Skeletal muscle satellite cell (primary cell): Measurements from ENCODE around the gene RBPJ.
"Not testable (repeated sequence)": the region's sequence is repeated elsewhere in the genome, so short reads cannot be mapped to it uniquely, and the experiment has no call there.

Experiments used
- H3K27me3 ChIP-seq: 2 replicates; pipeline ENCODE4 v1.7.0; 2013; ENCODE audit warnings: low read length; ENCODE audit not compliant: control insufficient read depth, insufficient read depth
- H3K36me3 ChIP-seq: 2 replicates; pipeline ENCODE4 v1.7.0; 2013; ENCODE audit warnings: mild to moderate bottlenecking, control low read depth, low read length; ENCODE audit not compliant: insufficient read depth
- H3K4me1 ChIP-seq: 2 replicates; pipeline ENCODE4 v1.7.0; 2013; ENCODE audit warnings: low read length; ENCODE audit not compliant: control insufficient read depth, insufficient read depth
- H3K4me2 ChIP-seq: 2 replicates; pipeline ENCODE4 v1.7.0; 2013; ENCODE audit warnings: mild to moderate bottlenecking, low read length
- H3K4me3 ChIP-seq: 2 replicates; pipeline ENCODE4 v1.7.0; 2013; ENCODE audit warnings: low read length
- H3K9ac ChIP-seq: 2 replicates; pipeline ENCODE4 v1.7.0; 2013; ENCODE audit warnings: mild to moderate bottlenecking, low read depth, low read length, moderate library complexity
- H3K9me3 ChIP-seq: replicated peaks from 2 replicates; pipeline ENCODE4 v1.7.0; 2013; ENCODE audit warnings: mild to moderate bottlenecking, control low read depth, low read length

Gene RBPJ

DNA sequence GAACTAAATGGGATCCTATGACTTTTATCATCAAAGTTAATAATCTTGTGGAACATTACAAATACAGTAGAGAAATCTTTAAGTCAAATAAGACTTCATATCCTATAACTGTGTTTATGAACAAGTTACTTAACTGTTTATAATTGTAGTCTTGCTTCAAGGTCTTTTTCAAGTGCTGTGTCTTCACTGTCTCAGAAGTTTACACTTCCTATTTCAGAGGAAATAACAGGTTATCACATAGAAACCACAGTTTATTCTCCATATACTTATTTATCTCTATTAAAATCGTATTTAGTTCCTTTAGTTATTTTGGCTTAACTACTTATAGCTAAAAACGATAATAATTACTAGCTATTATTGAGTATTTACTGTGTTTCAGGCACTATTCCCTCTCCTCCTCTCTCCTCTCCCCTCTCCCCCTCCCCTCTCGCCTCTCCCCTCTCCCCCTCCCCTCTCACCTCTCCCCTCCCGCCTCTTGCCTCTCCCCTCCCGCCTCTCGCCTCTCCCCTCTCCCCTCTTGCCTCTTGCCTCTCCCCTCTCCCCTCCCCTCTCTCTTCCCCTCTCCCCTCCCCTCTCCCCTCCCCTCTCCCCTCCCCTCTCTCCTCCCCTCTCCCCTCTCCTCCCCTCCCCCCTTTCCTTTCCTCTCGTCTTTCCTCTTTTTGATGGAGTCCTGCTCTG, 63.7 kb downstream of the RBPJ start:
- H3K36me3 ChIP-seq: peaks cover 28% of the 10 kb centered on the region
- peaks cover 15% of the 10 kb centered on the region for H3K4me1 ChIP-seq
- no peaks in the 10 kb centered on the region for H3K9me3 ChIP-seq
- H3K9ac ChIP-seq: no peak overlapping the region
- H3K4me3 ChIP-seq: no peak overlapping the region
- H3K4me2 ChIP-seq: no peak overlapping the region
- no peaks in the 10 kb centered on the region for H3K27me3 ChIP-seq

DNA sequence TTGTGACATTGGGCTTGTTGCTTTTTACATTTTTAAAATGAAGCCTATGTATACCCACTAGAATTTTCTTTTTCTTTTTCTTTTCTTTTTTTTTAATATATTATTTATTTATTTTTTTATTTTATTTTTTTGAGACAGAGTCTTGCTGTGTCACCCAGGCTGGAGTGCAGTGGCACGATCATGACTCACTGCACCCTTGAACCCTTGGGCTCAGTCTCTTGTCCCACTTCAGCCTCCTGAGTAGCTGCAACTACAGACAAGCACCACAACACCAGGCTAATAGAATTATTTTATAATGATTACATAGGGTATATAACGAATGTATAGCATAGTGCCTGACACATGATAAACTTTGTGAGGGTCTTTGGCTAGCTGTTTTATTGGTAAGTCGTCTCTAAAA, 64.9 kb downstream of the RBPJ start:
- H3K4me1 ChIP-seq: peaks cover 15% of the 10 kb centered on the region
- peaks cover 38% of the 10 kb centered on the region for H3K36me3 ChIP-seq

GRCh38 chr4:26386386-26386785, 65.6 kb downstream of the RBPJ start:
- H3K9me3 ChIP-seq: no peaks in the 10 kb centered on the region
- peaks cover 38% of the 10 kb centered on the region for H3K36me3 ChIP-seq
- peaks cover 15% of the 10 kb centered on the region for H3K4me1 ChIP-seq
- no peak overlapping the region for H3K4me2 ChIP-seq
- no peak overlapping the region for H3K9ac ChIP-seq
- no peaks in the 10 kb centered on the region for H3K27me3 ChIP-seq
- H3K4me3 ChIP-seq: no peak overlapping the region

More for the DNA sequence above, 64.9 kb downstream of the RBPJ start:
- no peak overlapping the region for H3K4me3 ChIP-seq
- H3K9me3 ChIP-seq: no peaks in the 10 kb centered on the region
- no peak overlapping the region for H3K9ac ChIP-seq
- no peaks in the 10 kb centered on the region for H3K27me3 ChIP-seq
- no peak overlapping the region for H3K4me2 ChIP-seq

GRCh38 chr4:26388671-26389070, 67.9 kb downstream of the RBPJ start:
- Histone ChIP-seq H3K4me2 (no peak overlapping the region), H3K4me3 (no peak overlapping the region), H3K4me1 (peaks cover 15% of the 10 kb centered on the region), H3K36me3 (peaks cover 45% of the 10 kb centered on the region), H3K9me3 (no peaks in the 10 kb centered on the region), H3K27me3 (no peaks in the 10 kb centered on the region), H3K9ac (no peak overlapping the region)

- peaks cover 42% of the 10 kb centered on the region for H3K36me3 ChIP-seq
- no peaks in the 10 kb centered on the region for H3K27me3 ChIP-seq
- H3K9ac ChIP-seq: no peak overlapping the region
- no peaks in the 10 kb centered on the region for H3K4me1 ChIP-seq
- no peaks in the 10 kb centered on the region for H3K9me3 ChIP-seq
- no peak overlapping the region for H3K4me3 ChIP-seq
- H3K4me2 ChIP-seq: no peak overlapping the region
These were observed 76.3 kb downstream of the RBPJ start for GRCh38 chr4:26397086-26397485.

- H3K4me3 ChIP-seq: no peak overlapping the region
- no peaks in the 10 kb centered on the region for H3K27me3 ChIP-seq
- H3K4me1 ChIP-seq: no peaks in the 10 kb centered on the region
- H3K9me3 ChIP-seq: no peaks in the 10 kb centered on the region
- H3K4me2 ChIP-seq: no peak overlapping the region
- H3K36me3 ChIP-seq: peaks cover 34% of the 10 kb centered on the region
- no peak overlapping the region for H3K9ac ChIP-seq
These were observed 79.3 kb downstream of the RBPJ start for GRCh38 chr4:26400132-26400531.

DNA sequence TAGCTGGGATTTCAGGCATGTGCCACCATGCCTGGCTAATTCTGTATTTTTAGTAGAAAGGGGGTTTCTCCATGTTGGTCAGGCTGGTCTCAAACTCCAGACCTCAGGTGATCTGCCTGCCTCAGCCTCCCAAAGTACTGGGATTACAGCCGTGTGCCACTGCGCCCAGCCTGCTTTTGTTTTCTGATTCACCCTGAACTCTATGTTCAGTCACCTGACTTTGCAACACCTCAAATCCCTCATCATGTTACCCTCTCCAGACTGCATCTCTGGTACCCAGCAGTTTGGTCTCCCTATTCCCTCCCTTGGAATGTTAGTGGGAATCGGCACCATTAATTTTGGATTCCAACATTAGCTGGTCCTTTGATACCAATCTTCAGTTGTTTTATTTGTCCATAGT, 81.2 kb downstream of the RBPJ start:
- not testable (repeated sequence) for H3K4me1 ChIP-seq, H3K9ac ChIP-seq, H3K27me3 ChIP-seq, H3K9me3 ChIP-seq, H3K4me3 ChIP-seq, H3K4me2 ChIP-seq
- peaks cover 35% of the 10 kb centered on the region for H3K36me3 ChIP-seq

- Histone ChIP-seq H3K4me1 (no peaks in the 10 kb centered on the region), H3K27me3 (no peaks in the 10 kb centered on the region), H3K36me3 (peaks cover 37% of the 10 kb centered on the region)
These were observed 81.6 kb downstream of the RBPJ start for GRCh38 chr4:26402458-26402857.

DNA sequence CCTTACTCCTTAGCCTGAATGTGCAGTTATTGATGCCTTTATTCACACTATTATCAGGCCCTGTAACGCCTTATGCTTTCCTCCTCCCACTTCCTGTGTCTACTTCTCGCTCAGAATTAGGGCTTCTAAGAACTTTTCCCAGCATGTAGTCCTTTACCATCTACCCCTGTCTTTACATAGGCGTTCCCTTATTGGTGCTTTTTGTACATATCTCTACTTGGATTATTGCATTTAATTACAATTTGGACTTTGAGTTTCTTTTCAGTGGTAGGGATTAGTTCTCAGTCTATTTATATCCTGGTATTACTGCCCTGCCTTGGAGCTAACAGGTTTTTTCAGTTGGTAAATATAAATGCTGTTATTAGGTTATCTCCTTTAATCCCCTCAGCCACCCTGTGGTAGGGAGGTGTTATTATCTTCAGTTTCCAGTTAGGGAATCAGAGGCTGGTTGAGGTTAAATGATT, 84.0 kb downstream of the RBPJ start:
- Histone ChIP-seq H3K4me3 (no peak overlapping the region), H3K9ac (no peak overlapping the region), H3K4me2 (no peak overlapping the region), H3K36me3 (peaks cover 35% of the 10 kb centered on the region), H3K9me3 (peaks cover 6% of the 10 kb centered on the region), H3K4me1 (no peaks in the 10 kb centered on the region), H3K27me3 (no peaks in the 10 kb centered on the region)

More at GRCh38 chr4:26402458-26402857, 81.6 kb downstream of the RBPJ start:
- Histone ChIP-seq H3K4me2 (no peak overlapping the region), H3K9me3 (peaks cover 6% of the 10 kb centered on the region), H3K4me3 (no peak overlapping the region), H3K9ac (no peak overlapping the region)

DNA sequence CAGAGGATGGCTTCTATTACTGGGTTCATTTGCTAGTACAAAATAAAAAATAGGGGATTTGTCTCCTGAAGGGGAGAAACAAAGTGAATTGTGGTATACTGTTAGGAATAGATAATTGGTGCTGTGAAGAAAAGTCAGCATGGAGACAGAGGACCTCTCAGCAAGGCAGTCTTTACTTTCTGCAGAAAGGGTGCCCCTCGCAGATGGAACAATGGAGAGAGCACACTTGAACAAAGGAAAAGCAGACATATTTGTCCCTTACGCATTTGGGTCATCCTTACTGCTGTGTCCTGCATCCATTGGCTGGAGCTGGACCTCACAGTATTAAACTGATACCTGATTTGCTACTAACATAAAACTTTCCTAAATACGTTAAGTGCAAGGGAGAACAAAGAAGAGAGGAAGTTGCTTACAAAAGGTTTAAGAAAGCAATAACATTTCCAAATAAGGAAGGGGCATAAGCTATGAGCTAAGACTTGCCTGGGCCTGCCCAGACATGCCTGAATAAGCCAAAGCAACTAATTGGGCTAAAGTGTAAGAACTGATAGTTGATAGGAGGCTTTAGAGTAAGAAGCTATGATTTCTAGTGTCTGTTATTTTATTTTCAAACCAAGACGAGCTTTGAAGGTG, 85.6 kb downstream of the RBPJ start:
- Histone ChIP-seq H3K4me2 (no peak overlapping the region), H3K4me1 (no peaks in the 10 kb centered on the region), H3K4me3 (no peak overlapping the region), H3K9ac (no peak overlapping the region), H3K27me3 (no peaks in the 10 kb centered on the region), H3K9me3 (peaks cover 6% of the 10 kb centered on the region), H3K36me3 (peaks cover 28% of the 10 kb centered on the region)

GRCh38 chr4:26407476-26407875, 86.7 kb downstream of the RBPJ start:
- peaks cover 24% of the 10 kb centered on the region for H3K36me3 ChIP-seq
- H3K4me1 ChIP-seq: no peaks in the 10 kb centered on the region
- H3K4me2 ChIP-seq: no peak overlapping the region
- H3K9ac ChIP-seq: no peak overlapping the region
- no peaks in the 10 kb centered on the region for H3K27me3 ChIP-seq
- H3K4me3 ChIP-seq: no peak overlapping the region
- peaks cover 6% of the 10 kb centered on the region for H3K9me3 ChIP-seq
